HG03442 (cell line): ENCODE data around the gene CADM1.

Experiments
- ATAC-seq: cut with Tn5 transposase; IDR thresholded peaks from one replicate; pipeline ENCODE4 v1.9.1; 2021; ENCODE audit warnings: mild to moderate bottlenecking, moderate library complexity; ENCODE audit not compliant: unreplicated experiment

CADM1 gene

GRCh38 chr11:115452241-115452640 lies 52.0 kb downstream of the CADM1 start:
- no peak for ATAC-seq

GRCh38 chr11:115450519-115450918 lies 53.7 kb downstream of the CADM1 start:
- ATAC-seq, result no peak

DNA sequence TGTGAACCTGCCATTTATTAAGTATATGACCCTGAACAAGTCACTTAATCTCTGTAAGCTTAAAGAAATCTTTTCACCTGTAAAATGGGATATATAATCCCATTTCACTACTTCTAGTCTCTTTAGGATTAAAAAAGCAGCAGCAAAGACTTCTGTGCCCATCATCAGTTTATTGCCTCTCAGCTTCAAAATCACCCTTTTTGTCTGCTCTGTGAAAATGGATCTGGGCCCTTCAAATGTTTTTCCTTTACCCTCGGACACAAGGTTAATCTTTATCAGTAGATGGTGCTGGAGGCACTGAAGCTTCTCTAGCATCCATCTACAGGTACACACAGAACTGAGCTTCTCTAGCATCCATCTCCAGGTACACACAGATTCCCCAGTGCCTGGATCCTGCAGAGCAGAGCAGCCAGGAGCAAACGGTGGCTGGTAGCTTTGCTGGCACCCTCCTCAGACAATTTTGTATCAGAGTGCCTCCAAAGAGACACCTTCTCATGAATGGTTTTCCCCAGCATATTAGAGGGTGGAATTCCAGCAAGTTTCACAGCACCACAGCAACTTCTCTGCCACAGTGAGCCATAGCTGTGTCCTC lies 56.8 kb downstream of the CADM1 start:
- ATAC-seq, result no peak

DNA sequence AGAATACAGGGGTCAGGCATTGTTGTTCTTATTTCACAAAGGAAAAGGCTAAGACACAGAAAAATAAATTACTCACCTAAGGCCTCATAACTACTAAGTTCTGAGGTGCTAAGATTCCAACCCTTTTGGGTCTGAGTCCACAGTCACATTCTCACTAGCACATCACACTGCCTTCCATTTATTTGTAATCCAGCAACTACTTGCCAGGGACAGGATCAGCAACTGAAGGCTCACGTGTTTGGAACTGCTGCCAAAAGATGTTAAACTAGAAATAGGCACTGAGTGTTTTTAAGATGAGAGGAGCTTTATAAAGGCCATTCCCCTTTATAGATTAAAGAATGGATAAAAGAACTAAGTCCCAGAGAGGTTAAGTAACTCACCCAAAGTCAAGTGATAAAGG lies 58.0 kb downstream of the CADM1 start:
- ATAC-seq, result no peak

- no peak for ATAC-seq
Observed at GRCh38 chr11:115444542-115444941, 59.7 kb downstream of the CADM1 start.

DNA sequence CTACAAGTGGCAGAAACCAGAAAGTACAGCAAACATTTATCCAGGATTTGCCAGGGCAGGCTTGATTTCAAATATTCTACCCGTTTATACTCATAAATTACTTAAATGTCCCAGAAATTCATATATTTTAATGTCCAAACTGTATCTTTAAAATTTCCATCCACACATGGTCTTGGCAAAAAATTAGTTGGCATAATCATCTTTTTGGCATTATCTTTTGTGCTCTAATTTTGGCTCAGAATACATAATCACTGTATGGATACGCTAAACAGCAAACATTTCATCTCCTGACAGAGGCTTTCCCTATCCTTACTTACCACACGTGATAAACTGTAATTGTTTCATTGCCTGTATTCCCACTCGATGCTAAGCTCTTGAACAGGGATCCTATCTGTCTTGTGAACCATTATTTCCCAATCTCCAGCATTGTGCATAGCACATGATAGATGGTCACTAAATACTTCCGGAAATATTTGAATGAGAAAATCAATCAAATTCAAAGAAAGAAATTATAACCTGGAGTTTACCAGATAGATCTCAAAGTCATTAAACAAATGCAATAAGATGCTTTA lies 64.2 kb downstream of the CADM1 start:
- ATAC-seq, result no peak

DNA sequence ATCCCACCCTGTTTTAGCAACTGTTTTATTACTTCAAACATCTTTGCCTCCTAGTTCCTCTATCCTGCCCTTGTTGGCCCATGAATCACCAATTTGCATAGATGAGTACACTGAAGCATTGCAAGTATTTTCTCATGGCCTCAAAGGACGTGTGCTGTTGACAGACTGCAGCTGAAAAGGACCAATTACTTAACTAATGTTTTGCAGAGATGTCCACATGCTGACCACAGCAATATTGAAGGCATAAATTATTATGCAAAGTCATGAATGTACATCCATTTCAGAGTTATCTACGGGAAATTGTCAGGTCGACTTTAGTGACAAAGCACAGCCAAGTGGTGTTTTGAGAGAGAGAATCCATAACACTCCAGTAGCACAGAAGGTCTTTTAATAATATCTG lies 64.8 kb downstream of the CADM1 start:
- no peak for ATAC-seq

- ATAC-seq, result no peak
Observed at GRCh38 chr11:115437902-115438575, 66.2 kb downstream of the CADM1 start.

DNA sequence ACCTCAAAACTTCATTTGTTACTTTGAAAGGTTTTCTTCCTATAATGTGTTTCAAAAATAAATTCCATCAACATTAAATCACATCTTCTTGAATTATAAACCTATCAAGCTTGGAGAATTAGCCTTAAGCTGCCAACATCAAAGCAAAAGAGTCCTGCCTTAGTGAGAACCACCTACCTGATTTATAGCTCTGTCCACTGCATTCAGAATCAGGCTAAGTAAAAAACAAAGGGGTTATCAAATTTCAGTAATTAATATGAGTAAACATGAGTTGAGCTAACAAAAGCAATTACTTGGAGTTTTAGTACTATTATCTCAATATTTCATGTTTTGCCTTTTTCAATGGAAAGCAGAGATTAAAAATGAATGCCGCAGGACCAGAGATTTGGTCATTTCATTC lies 73.9 kb downstream of the CADM1 start:
- ATAC-seq, result no peak

GRCh38 chr11:115428306-115428705 lies 75.9 kb downstream of the CADM1 start:
- no peak for ATAC-seq

DNA sequence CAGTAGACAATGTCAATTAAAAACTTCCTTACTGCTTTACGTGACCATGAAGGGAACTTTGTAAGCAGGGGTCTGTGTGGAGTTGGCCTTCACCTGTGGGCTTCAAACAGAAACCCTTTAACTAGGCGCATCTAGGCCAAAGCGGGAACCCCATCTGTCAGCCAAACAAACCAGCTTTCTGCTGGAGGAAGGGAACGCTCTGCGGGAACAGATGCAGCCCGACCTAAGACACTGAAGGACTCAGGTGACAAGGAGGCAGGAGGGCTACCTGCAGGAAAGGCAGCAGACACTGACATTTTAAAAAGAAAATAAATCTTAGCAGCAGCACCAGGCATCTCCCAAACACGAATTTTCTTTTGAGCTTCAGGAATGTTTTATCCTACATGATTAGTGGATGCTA lies 78.4 kb downstream of the CADM1 start:
- no peak for ATAC-seq

GRCh38 chr11:115425250-115425649 lies 79.0 kb downstream of the CADM1 start:
- ATAC-seq, result no peak

DNA sequence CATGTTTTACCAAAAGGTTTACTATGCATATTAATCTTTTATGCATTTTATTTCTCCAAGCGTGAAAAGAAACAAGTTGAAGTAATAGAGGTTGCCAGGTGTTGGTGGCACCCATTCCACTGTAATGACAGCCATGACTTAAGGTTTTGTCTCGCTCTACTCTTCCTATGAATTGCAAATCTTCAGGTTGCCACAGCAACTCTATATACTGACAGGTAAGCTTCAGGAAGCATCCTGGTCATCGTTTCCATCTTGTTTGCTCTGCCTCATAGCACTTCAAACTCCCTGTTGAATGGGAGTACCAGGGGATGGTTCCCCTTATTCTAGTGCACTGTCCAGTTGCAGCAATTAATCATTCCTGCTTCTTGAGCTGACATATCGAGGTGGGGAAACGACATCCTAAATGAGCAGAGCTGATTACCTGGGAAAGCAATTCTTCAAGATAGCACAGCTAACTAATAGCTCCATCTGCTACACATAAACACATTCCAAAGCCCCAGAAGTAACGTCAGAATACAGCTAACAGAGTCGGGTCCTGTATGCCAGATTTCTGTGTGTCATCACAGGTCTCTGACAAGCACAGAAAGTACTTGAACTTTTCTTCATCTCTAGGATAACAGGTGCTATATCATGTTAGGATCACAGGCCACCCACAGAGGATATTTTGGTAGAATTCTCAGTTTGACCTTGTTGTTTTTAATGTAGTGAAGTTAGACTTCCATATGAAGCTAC lies 80.3 kb downstream of the CADM1 start:
- ATAC-seq, result no peak

DNA sequence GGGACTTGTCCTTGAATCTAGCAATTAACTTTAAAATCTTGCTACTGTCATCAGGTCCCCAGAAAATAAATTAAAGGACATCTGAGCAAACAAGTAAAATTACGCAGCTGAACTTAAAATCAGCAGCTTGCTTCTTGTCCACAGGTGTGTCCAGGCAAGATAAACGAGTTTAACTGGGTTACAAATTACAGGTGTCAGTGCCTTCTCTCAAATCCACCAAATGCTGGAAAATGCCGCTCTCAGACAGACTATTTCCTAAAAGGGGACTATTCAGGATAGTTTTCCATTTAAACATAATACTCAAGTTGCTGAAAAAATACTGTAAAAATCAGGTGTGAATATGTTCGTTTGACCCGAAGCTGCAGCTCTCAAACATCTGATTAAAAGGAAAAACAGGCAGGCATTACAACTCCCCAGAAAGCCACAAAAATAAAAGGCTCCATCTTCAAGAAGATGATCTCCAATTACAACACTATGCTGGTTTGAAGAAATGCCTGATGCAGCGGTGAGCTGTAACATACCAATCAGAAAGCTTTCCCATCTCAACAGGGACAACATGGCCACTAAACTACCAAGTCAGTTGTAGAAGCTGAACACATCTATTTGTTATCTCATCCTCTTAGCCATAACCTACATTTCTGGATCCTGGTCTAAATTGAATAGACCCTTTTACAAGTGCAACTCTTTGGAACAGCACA lies 82.1 kb downstream of the CADM1 start:
- no peak for ATAC-seq

DNA sequence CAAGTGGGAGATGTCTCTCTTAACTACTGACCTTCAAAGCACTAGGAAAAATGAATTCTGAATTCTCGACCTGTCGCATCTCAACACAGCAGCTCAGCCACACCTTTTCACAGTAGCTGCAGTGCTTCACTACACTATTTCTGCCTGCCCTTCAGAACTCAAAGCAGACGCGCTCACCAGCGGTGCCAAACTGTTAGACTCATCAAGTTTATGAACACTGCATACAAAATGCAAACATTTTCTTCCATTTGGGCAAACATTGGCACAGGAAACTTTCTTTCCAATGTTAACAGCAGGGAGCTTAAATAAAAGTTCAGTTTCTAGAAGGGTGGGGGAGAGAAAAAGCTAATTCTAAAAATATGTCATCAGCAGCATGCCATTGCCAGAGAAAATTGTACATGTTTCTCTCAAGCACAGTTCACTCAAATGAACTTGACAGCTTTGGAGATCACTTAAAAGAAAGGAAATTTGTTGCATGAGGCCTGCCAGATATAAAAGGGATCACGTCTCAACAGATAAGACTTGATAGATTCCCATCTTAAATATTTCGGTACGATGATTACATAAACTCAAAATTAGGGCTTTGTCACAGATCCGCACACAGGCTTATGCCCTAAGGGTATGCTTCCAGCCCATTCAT lies 82.7 kb downstream of the CADM1 start:
- ATAC-seq, result no peak

DNA sequence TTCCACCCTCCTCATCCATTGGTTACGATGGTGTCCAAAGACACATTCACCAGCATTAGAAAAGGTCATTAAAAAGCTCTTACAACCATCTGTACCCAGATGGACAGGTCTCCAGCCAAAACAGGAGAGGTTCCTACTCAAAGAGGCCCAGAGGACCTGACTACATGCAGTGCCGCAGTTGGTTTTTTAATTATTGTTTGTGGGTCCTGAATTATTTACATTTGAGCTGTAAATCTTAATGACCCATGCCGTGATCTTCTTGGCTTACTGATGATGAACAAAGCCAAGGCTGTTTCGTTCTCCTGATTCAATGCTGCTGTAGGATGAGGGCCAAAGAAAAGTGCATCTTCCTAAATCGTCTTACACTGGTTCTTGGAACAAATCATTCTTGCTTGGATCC lies 83.7 kb downstream of the CADM1 start:
- no peak for ATAC-seq

- ATAC-seq, result no peak
Observed at GRCh38 chr11:115418626-115419025, 85.6 kb downstream of the CADM1 start.

- ATAC-seq, result no peak
Observed at GRCh38 chr11:115418081-115418480, 86.1 kb downstream of the CADM1 start.

DNA sequence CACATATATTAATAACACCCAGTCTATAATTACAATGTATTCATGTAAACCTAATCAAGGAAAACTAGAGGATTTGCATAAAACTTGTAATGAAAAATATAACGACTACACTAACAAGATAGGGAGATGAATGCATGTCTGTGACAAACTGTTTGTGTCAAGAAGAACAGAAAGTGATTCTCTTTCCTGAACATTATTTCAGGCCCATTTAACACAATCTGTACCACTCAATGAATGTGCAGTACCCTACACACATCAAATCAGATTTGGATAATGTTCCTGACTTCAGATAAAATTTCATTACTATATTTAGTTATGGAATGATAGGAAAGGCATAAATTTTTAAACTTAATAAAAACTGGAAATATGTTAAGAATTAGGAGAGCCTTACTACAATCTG lies 93.1 kb downstream of the CADM1 start:
- no peak for ATAC-seq

DNA sequence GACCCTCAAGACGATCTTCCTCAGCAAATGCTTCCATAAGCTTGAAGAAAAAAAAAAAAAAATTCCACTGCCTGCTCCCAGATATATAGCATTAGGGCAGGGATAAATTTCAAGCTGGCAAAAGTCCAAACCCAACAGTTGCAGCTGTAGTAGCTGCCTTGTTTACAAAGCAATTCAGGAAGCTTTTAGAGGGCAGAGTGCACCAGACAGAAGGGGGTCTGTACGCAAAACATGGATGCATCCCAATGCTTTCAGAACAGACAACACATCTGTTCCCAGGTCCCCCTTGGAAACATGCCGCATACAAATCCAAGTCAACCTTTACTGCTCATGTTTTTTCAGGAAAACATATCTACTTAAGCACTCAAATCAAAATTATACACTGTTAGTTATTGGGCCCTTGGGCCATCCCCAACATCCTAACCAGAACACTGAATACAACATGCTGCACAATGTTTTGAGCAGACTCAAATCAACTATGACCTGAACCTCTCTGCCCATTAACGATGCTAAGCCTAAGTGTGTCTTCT lies 94.5 kb downstream of the CADM1 start:
- ATAC-seq, result no peak
